NCI-H2227 (cell line): ENCODE measurements around the gene CCL4.
"Not testable (repeated sequence)": the region's sequence is repeated elsewhere in the genome, so short reads cannot be mapped to it uniquely, and the experiment has no call there.

Experiments
- DNase-seq: peaks from one replicate; lab custom pipeline; 2025; ENCODE audit not compliant: unreplicated experiment; lab: John Stamatoyannopoulos, UW

The CCL4 gene

DNA sequence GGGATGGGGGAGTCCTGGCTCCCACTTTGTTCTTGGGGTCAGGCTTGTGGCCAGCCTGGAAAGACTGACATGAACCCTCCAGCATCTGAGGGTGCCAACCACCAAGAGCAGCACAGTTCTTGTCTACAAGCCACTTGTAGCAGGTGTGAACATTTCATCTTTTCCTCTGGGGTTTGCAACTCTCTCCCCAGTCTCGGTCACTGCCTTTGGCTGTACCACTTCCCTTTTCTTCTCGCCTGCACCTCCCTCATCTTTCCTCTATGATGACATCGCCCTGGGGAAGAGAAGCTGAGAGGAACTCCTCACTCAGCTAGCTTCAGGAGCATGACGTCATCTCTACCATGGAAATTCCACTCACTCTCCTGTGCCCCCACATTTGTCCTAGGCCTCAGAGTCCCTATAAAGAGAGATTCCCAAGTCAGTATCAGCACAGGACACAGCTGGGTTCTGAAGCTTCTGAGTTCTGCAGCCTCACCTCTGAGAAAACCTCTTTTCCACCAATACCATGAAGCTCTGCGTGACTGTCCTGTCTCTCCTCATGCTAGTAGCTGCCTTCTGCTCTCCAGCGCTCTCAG is at the start of gene CCL4:
CCL4 (plus strand) TSS at position 427 of the 575 bp plus-strand sequence; CDS start at position 506, 79 bp downstream.
- not testable (repeated sequence) for DNase-seq

DNA sequence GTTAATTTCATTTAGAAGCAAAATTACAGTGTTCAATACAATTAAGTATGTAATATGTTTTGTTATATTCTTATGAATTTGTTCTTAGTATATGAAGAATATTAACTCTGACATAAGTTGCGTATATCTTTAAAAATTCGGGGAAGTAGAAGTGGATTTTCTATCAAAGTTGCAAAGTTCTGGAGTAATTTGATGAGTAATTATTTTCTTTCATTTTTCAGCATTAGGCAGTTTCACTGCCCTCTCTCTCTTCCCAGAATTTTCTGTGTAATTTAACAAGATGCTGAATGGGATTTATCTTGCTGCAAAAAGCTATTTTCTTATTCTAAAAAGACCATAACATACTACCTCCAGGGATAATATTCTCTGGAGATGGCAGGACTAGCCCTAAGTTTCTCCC is 48.5 kb upstream of the CCL4 start:
- DNase-seq = no peak

- DNase-seq = no peak
Observed at GRCh38 chr17:36055921-36056520, 47.6 kb upstream of the CCL4 start.

GRCh38 chr17:36057911-36058310 is 45.7 kb upstream of the CCL4 start:
- DNase-seq = no peak

GRCh38 chr17:36059406-36059805 is 44.2 kb upstream of the CCL4 start:
- no peak for DNase-seq

DNA sequence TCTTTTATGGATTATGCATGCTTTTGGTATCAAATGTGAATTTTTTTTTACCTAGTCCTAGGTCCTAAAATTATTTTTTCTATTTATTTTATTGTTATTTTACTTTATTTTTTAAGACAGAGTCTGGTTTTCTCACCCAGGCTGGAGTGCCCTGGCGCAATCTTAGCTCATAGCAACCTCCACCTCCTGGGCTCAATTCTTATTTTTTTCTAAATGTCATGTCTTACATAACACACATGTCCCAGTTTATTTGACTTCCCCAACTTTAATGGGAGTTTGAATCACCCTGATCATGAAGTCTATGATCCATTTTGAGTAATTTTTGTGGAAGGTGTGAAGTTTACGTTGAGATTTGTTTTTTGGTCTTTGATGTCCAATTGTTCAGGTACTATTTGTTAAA is 42.8 kb upstream of the CCL4 start:
- no peak for DNase-seq

DNA sequence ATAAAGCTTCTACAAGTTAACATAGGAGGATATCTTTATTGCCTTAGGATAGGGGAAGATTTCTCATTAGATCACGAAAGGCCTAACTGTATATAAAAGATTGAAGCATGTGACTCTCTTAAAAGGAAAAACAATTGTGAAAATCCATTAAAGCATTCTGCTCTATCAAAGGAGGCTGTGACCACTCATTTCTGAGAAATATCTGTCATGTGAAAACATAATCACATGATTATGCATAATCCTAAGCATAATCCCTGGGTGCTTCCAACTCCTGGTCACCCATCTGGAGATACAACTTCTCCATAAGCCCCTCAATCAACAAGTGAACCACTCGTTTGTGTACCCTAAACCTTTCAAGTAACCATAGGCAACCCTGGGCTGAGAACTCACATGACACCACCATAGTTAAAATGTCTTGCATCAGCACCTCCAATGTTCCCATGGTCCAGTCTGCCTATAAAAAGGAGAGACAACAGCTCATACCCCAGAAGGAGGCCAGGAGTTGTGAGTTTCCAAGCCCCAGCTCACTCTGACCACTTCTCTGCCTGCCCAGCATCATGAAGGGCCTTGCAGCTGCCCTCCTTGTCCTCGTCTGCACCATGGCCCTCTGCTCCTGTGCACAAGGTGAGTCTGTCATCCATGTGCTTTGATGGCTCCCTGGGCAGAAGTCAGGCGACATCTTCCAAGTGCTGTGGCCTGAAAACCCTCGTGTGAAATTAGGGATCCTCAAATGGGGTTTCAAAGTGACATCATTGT is 39.7 kb upstream of the CCL4 start, which contains the start of gene CCL18:
CCL18 (plus strand) TSS at position 487 of the 756 bp plus-strand sequence; CDS start at position 558, 71 bp downstream.
- no peak for DNase-seq

GRCh38 chr17:36066365-36066985 is 37.2 kb upstream of the CCL4 start:
- DNase-seq = no peak

- DNase-seq = no peak
Observed at GRCh38 chr17:36068524-36068923, 35.1 kb upstream of the CCL4 start.

- no peak for DNase-seq
Observed at GRCh38 chr17:36069136-36069535, 34.5 kb upstream of the CCL4 start.

GRCh38 chr17:36070427-36070826 is 33.2 kb upstream of the CCL4 start:
- no peak for DNase-seq

- no peak for DNase-seq
Observed at GRCh38 chr17:36071751-36072150, 31.9 kb upstream of the CCL4 start.

DNA sequence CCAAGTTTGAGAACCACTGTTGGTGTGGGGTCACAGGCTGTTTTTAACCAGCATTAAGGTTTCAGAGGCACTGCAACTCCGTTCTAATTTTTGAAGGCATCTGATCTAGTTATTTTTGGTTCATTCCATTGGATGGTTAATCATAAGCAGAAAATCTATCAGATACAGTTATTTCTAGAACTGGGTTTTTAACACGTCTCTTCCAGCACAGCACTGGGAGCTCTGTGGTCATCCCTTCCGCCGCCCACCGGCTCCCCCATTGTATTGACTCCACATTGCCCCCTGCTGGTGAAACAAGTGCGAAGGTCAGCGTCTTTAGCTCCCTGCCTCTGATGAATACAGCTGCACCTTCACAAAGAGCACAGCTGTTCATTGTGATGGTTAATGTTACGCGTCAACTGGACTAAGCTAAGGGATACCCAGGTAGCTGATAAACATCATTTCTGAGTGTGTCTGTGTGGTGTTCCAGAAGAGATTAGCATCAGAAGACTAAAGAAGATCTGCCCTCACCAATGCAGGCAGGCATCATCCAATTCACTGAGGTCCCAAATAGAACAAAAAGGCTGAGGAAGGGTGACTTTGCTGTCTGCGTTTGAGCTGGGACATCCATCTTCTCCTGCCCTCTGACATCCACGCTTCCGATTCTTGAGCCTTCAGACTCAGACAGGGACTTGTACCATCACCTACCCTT is 31.1 kb upstream of the CCL4 start:
- peak; percentile 34 for DNase-seq

DNA sequence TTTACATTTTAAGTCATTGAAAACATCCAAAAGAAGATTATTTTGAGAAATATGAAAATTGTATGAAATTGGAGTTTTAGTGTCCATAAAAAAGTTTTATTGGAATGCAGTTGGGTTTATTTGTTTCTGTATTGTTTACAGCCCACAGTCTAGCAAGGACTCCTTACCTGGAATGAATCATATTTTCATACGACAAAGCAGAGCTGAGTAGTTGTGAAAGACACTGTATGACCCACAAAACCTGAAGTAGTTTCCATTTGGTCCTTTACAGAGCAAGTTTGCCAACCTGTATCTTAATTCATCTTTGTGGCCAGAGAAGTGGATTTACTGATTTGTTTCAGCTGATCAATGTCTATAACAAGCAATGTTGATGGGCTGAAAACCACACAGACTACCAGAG is 29.3 kb upstream of the CCL4 start:
- no peak for DNase-seq

- DNase-seq = not testable (repeated sequence)
Observed at GRCh38 chr17:36081681-36082471, 21.8 kb upstream of the CCL4 start.

GRCh38 chr17:36082482-36083120 is 21.0 kb upstream of the CCL4 start:
- not testable (repeated sequence) for DNase-seq

GRCh38 chr17:36083691-36084090 is 19.9 kb upstream of the CCL4 start:
- DNase-seq = not testable (repeated sequence)

DNA sequence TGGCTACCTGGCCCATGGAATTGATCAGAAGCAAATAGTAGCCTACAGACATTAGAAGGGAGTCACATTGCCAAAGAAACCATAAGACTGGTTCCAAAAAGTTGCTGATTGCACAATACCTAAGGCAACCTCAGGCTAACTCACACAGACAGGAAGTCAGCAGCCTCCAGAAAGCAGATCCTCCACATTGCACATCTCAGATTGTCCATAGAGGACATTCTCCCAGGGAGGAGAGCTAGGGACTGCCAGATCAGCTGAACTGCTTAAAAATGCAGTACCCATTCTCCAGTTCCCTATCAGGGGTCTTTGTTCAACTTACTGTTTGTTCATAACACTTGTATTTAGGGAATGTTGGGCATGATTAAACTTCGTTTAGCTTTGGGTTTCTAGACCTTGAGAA is 17.9 kb upstream of the CCL4 start:
- DNase-seq = no peak

DNA sequence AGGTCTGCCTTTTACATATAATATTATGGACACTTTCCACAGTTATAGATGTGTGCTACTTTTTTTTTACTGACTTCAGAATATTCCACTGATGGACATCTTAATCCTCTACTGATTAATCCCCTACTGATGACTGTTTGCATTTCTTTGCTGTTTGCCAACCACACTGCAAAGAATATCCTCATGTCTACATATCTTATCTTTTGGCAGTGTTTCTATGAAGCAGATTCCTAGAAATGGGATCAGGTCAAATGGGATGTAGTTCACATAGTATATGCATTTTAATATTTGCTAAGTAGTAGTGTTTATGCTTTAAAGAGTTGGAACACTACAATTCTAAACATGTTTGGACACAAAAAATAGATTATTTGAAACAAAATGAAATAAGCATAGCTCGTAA is 16.8 kb upstream of the CCL4 start:
- no peak for DNase-seq

DNA sequence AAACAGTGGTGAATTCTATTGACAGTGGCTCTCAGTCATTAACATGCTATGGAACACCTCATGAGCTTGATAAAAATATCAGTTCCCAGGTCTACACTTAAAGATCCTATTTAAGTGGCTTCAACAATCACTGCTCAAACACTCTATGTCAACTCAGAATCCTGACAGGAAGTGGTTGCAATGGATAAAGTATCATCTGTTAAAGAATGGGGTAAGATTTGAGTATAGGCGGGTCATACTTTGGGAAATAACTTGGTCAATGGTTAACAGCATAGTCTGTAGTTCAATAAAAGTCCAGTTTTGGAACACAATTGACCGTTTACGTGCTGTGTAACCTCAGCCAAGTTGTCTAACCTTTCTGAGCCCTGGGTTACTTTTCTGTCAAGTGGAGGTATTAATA is 16.2 kb upstream of the CCL4 start:
- not testable (repeated sequence) for DNase-seq
